ENCODE measurements around the gene TMPRSS12.
"Not testable (repeated sequence)": the region's sequence is repeated elsewhere in the genome, so short reads cannot be mapped to it uniquely, and the experiment has no call there.

Gene TMPRSS12

GRCh38 chr12:50842637-50843493, at the start of gene TMPRSS12:
Gene TMPRSS12 (plus strand): TSS chr12:50842926. CDS start chr12:50842965, 39 bp downstream.
- no peaks in the 10 kb centered on the region for H3K36me3 ChIP-seq (ENCODE audit: control insufficient read depth, insufficient read depth, low read length)
- peaks cover 2% of the 10 kb centered on the region for H3K27me3 ChIP-seq (ENCODE audit: control insufficient read depth, insufficient read depth, low read length)
- H3K4me1 ChIP-seq (ENCODE audit: control insufficient read depth, insufficient read depth, low read length) = no peaks in the 10 kb centered on the region
- peak within 1 kb of the TSS; percentile 10 for H3K4me3 ChIP-seq (ENCODE audit: low read length)
- no peak within 1 kb of the TSS for H3K9ac ChIP-seq (ENCODE audit: low read length)
- no peak within 1 kb of the TSS for H3K27ac ChIP-seq (ENCODE audit: low read depth, low read length)

- peaks cover 17% of the 10 kb centered on the region for H3K36me3 ChIP-seq (ENCODE audit: control insufficient read depth, insufficient read depth, low read length)
- H3K9ac ChIP-seq (ENCODE audit: low read length) = no peak overlapping the region
- no peaks in the 10 kb centered on the region for H3K27me3 ChIP-seq (ENCODE audit: control insufficient read depth, insufficient read depth, low read length)
- H3K4me1 ChIP-seq (ENCODE audit: control insufficient read depth, insufficient read depth, low read length) = no peaks in the 10 kb centered on the region
- no peak overlapping the region for H3K4me3 ChIP-seq (ENCODE audit: low read length)
- no peak overlapping the region for H3K27ac ChIP-seq (ENCODE audit: low read depth, low read length)
These were observed 42.8 kb upstream of the TMPRSS12 start for GRCh38 chr12:50799908-50800307.

- Histone ChIP-seq H3K4me3 (ENCODE audit: low read length) (no peak overlapping the region), H3K27me3 (ENCODE audit: control insufficient read depth, insufficient read depth, low read length) (no peaks in the 10 kb centered on the region), H3K36me3 (ENCODE audit: control insufficient read depth, insufficient read depth, low read length) (peaks cover 11% of the 10 kb centered on the region), H3K9ac (ENCODE audit: low read length) (no peak overlapping the region), H3K27ac (ENCODE audit: low read depth, low read length) (no peak overlapping the region), H3K4me1 (ENCODE audit: control insufficient read depth, insufficient read depth, low read length) (no peaks in the 10 kb centered on the region)
These were observed 39.4 kb upstream of the TMPRSS12 start for GRCh38 chr12:50803230-50803875.

GRCh38 chr12:50806176-50806575, 36.5 kb upstream of the TMPRSS12 start:
- Histone ChIP-seq H3K27me3 (ENCODE audit: control insufficient read depth, insufficient read depth, low read length) (no peaks in the 10 kb centered on the region), H3K9ac (ENCODE audit: low read length) (no peak overlapping the region), H3K36me3 (ENCODE audit: control insufficient read depth, insufficient read depth, low read length) (peaks cover 7% of the 10 kb centered on the region), H3K4me3 (ENCODE audit: low read length) (no peak overlapping the region), H3K27ac (ENCODE audit: low read depth, low read length) (no peak overlapping the region), H3K4me1 (ENCODE audit: control insufficient read depth, insufficient read depth, low read length) (no peaks in the 10 kb centered on the region)

GRCh38 chr12:50809131-50809530, 33.6 kb upstream of the TMPRSS12 start:
- not testable (repeated sequence) for H3K4me3 ChIP-seq (ENCODE audit: low read length); H3K4me1 ChIP-seq (ENCODE audit: control insufficient read depth, insufficient read depth, low read length); H3K27ac ChIP-seq (ENCODE audit: low read depth, low read length); H3K27me3 ChIP-seq (ENCODE audit: control insufficient read depth, insufficient read depth, low read length); H3K9ac ChIP-seq (ENCODE audit: low read length)
- peaks cover 15% of the 10 kb centered on the region for H3K36me3 ChIP-seq (ENCODE audit: control insufficient read depth, insufficient read depth, low read length)

- peaks cover 22% of the 10 kb centered on the region for H3K36me3 ChIP-seq (ENCODE audit: control insufficient read depth, insufficient read depth, low read length)
- not testable (repeated sequence) for H3K27ac ChIP-seq (ENCODE audit: low read depth, low read length); H3K9ac ChIP-seq (ENCODE audit: low read length); H3K4me3 ChIP-seq (ENCODE audit: low read length); H3K4me1 ChIP-seq (ENCODE audit: control insufficient read depth, insufficient read depth, low read length); H3K27me3 ChIP-seq (ENCODE audit: control insufficient read depth, insufficient read depth, low read length)
These were observed 27.8 kb upstream of the TMPRSS12 start for GRCh38 chr12:50814921-50815320.

- H3K36me3 ChIP-seq (ENCODE audit: control insufficient read depth, insufficient read depth, low read length) = peaks cover 4% of the 10 kb centered on the region
- H3K9ac ChIP-seq (ENCODE audit: low read length) = no peak overlapping the region
- no peak overlapping the region for H3K4me3 ChIP-seq (ENCODE audit: low read length)
- no peaks in the 10 kb centered on the region for H3K27me3 ChIP-seq (ENCODE audit: control insufficient read depth, insufficient read depth, low read length)
- no peak overlapping the region for H3K27ac ChIP-seq (ENCODE audit: low read depth, low read length)
- H3K4me1 ChIP-seq (ENCODE audit: control insufficient read depth, insufficient read depth, low read length) = no peaks in the 10 kb centered on the region
These were observed 22.5 kb upstream of the TMPRSS12 start for GRCh38 chr12:50820177-50820576.

- no peak overlapping the region for H3K27ac ChIP-seq (ENCODE audit: low read depth, low read length)
- H3K36me3 ChIP-seq (ENCODE audit: control insufficient read depth, insufficient read depth, low read length) = no peaks in the 10 kb centered on the region
- no peak overlapping the region for H3K9ac ChIP-seq (ENCODE audit: low read length)
- H3K4me1 ChIP-seq (ENCODE audit: control insufficient read depth, insufficient read depth, low read length) = peaks cover 6% of the 10 kb centered on the region
- no peak overlapping the region for H3K4me3 ChIP-seq (ENCODE audit: low read length)
- H3K27me3 ChIP-seq (ENCODE audit: control insufficient read depth, insufficient read depth, low read length) = no peaks in the 10 kb centered on the region
These were observed 20.6 kb upstream of the TMPRSS12 start for GRCh38 chr12:50822082-50822481.

- not testable (repeated sequence) for H3K27ac ChIP-seq (ENCODE audit: low read depth, low read length); H3K27me3 ChIP-seq (ENCODE audit: control insufficient read depth, insufficient read depth, low read length); H3K9ac ChIP-seq (ENCODE audit: low read length); H3K4me3 ChIP-seq (ENCODE audit: low read length); H3K36me3 ChIP-seq (ENCODE audit: control insufficient read depth, insufficient read depth, low read length); H3K4me1 ChIP-seq (ENCODE audit: control insufficient read depth, insufficient read depth, low read length)
These were observed 19.0 kb upstream of the TMPRSS12 start for GRCh38 chr12:50823724-50824123.

- H3K9ac ChIP-seq (ENCODE audit: low read length) = no peak overlapping the region
- no peaks in the 10 kb centered on the region for H3K27me3 ChIP-seq (ENCODE audit: control insufficient read depth, insufficient read depth, low read length)
- peak overlapping the region; percentile 5 for H3K27ac ChIP-seq (ENCODE audit: low read depth, low read length)
- H3K36me3 ChIP-seq (ENCODE audit: control insufficient read depth, insufficient read depth, low read length) = no peaks in the 10 kb centered on the region
- no peak overlapping the region for H3K4me3 ChIP-seq (ENCODE audit: low read length)
- H3K4me1 ChIP-seq (ENCODE audit: control insufficient read depth, insufficient read depth, low read length) = peaks cover 6% of the 10 kb centered on the region
These were observed 17.8 kb upstream of the TMPRSS12 start for GRCh38 chr12:50824914-50825313.

GRCh38 chr12:50825372-50825838, 17.3 kb upstream of the TMPRSS12 start:
- no peaks in the 10 kb centered on the region for H3K27me3 ChIP-seq (ENCODE audit: control insufficient read depth, insufficient read depth, low read length)
- no peak overlapping the region for H3K9ac ChIP-seq (ENCODE audit: low read length)
- H3K4me1 ChIP-seq (ENCODE audit: control insufficient read depth, insufficient read depth, low read length) = peaks cover 6% of the 10 kb centered on the region
- peak overlapping the region; percentile 5 for H3K27ac ChIP-seq (ENCODE audit: low read depth, low read length)
- H3K4me3 ChIP-seq (ENCODE audit: low read length) = no peak overlapping the region
- no peaks in the 10 kb centered on the region for H3K36me3 ChIP-seq (ENCODE audit: control insufficient read depth, insufficient read depth, low read length)

- Histone ChIP-seq H3K9ac (ENCODE audit: low read length) (no peak overlapping the region), H3K36me3 (ENCODE audit: control insufficient read depth, insufficient read depth, low read length) (no peaks in the 10 kb centered on the region), H3K27me3 (ENCODE audit: control insufficient read depth, insufficient read depth, low read length) (no peaks in the 10 kb centered on the region), H3K4me3 (ENCODE audit: low read length) (no peak overlapping the region), H3K4me1 (ENCODE audit: control insufficient read depth, insufficient read depth, low read length) (peaks cover 6% of the 10 kb centered on the region), H3K27ac (ENCODE audit: low read depth, low read length) (no peak overlapping the region)
These were observed 14.6 kb upstream of the TMPRSS12 start for GRCh38 chr12:50828121-50828520.

Data from rectal smooth muscle tissue (tissue), 1 donor.